Fibroblast of lung (primary cell): ENCODE results near the gene TBC1D17. TPM values are rescaled to one million over a fixed set of nuclear protein-coding genes. Genes with fewer than 3 reads are reported as not detected.

Experiments
- DNase-seq, 2 donors: peaks; one replicate each; pipeline versions ENCODE4 v3.0.0 to v3.0.0-alpha.2; 2010; ENCODE audit warnings: low read depth in 2 of 2
- H2AFZ ChIP-seq: 2 replicates; pipeline ENCODE4 v1.5.1; 2012; ENCODE audit warnings: low read length, control low read depth, inconsistent platforms
- H3K27ac ChIP-seq: 2 replicates; pipeline ENCODE4 v1.5.1; 2011; ENCODE audit warnings: low read length, control low read depth; ENCODE audit not compliant: insufficient read depth
- H3K27me3 ChIP-seq: 2 replicates; pipeline ENCODE4 v1.5.1; 2011; ENCODE audit warnings: mild to moderate bottlenecking, low read length; ENCODE audit not compliant: control insufficient read depth, insufficient read depth
- H3K36me3 ChIP-seq: 2 replicates; pipeline ENCODE4 v1.5.1; 2011; ENCODE audit warnings: low read length; ENCODE audit not compliant: control insufficient read depth, insufficient read depth
- H3K4me1 ChIP-seq: 2 replicates; pipeline ENCODE4 v1.5.1; 2011; ENCODE audit warnings: low read length; ENCODE audit not compliant: control insufficient read depth, insufficient read depth; ENCODE audit errors: extremely low read depth
- H3K4me2 ChIP-seq: 2 replicates; pipeline ENCODE4 v1.5.1; 2011; ENCODE audit warnings: low read length, control low read depth; ENCODE audit not compliant: insufficient read depth; ENCODE audit errors: extremely low read depth
- H3K4me3 ChIP-seq, 4 experiments: fragments of 200-600 bp in 1 of 4; sonication (generic) in 1 of 4; replicated peaks in 1 of 4; 2 replicates each; pipeline ENCODE4 v1.5.1; 2011 to 2016; ENCODE audit warnings: low read length in 4 of 4, low read depth in 3 of 4, mild to moderate bottlenecking in 3 of 4, control low read depth in 2 of 4, inconsistent platforms in 1 of 4, mixed read lengths in 1 of 4; ENCODE audit not compliant: insufficient read depth in 1 of 4; ENCODE audit errors: control extremely low read depth in 1 of 4
- H3K79me2 ChIP-seq: 2 replicates; pipeline ENCODE4 v1.5.1; 2012; ENCODE audit warnings: mild to moderate bottlenecking, low read length, inconsistent platforms; ENCODE audit not compliant: control insufficient read depth, insufficient read depth
- H3K9ac ChIP-seq: 2 replicates; pipeline ENCODE4 v1.5.1; 2011; ENCODE audit warnings: mild to moderate bottlenecking, low read length, control low read depth; ENCODE audit not compliant: insufficient read depth
- H3K9me3 ChIP-seq: 2 replicates; pipeline ENCODE4 v1.5.1; 2012; ENCODE audit warnings: low read depth, low read length; ENCODE audit not compliant: control insufficient read depth, insufficient read depth
- H4K20me1 ChIP-seq: 2 replicates; pipeline ENCODE4 v1.5.1; 2011; ENCODE audit warnings: low read length; ENCODE audit not compliant: control insufficient read depth, insufficient read depth; ENCODE audit errors: extremely low read depth
- EZH2 ChIP-seq: IDR thresholded peaks from 2 replicates; pipeline ENCODE4 v1.5.1; 2012; ENCODE audit warnings: low read length, control low read depth, mild to moderate bottlenecking; ENCODE audit errors: missing control alignments
- polyA plus RNA-seq, 2 donors: library from polyadenylated mRNA; depleted of rRNA in 1 of 2; stranded (reverse) in 1 of 2; unstranded in 1 of 2; fragments of >200 nt; gene quantifications; 2 replicates each; pipeline ENCODE4 v1.2.1, GENCODE V29; 2011 to 2012; ENCODE audit warnings: missing spikeins in 1 of 2
- total RNA-seq: library from RNA; depleted of rRNA; stranded (reverse); fragments of >200 nt; gene quantifications from 2 replicates; pipeline ENCODE4 v1.2.1, GENCODE V29; 2014
- TF ChIP-seq, protein P1 (sequence below), 2 donors: IDR thresholded peaks in 1 of 2; conservative IDR thresholded peaks in 1 of 2; 1 replicate in 1 of 2; 2 replicates in 1 of 2; pipeline ENCODE4 v1.5.1; 2011 to 2012; ENCODE audit warnings: low read length in 2 of 2, control low read depth in 1 of 2, inconsistent platforms in 1 of 2, low read depth in 1 of 2, mild to moderate bottlenecking in 1 of 2

Gene TBC1D17
- total and polyA plus RNA-seq, 2 donors (not counting 1 experiment from before 2014, with no cell fraction given): 19.5 to 32.5 TPM

DNA sequence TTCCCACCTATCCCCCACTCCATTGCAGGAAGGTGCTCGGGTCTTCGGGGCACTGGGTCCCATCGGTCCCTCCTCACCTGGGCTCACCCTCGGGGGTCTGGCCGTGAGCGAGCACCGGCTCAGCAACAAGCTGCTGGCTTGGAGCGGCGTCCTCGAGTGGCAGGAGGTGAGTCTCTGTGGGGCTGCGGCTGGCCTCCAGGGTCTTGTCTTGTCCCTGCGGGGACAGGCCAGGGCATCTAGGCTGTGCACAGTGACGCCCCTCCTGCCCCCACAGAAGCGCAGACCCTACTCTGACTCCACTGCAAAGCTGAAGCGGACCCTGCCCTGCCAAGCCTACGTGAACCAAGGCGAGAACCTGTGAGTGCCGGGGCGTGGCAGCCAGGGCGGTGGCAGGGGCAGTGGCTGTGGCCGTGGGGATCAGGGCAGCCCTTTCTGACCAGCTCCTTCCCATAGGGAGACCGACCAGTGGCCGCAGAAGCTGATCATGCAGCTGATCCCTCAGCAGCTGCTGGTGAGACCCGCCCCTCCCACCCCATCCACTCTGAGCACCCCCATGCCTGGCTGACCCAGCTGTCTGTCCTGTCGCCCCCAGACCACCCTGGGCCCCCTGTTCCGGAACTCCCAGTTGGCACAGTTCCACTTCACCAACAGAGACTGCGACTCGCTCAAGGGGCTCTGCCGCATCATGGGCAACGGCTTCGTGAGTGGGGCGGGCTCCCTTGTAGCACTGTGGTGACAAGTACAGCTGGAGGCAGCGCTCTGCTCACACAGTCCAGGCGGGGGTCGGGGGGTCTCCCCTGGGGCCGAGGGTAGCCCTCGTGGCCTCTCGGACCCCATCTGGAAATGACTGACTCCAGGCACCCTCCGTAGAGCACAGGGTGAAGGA, 22.9 kb upstream of the TBC1D17 start:
- DNase-seq: no peak
- no peak for TF ChIP-seq EZH2
- TF ChIP-seq, protein P1, sequence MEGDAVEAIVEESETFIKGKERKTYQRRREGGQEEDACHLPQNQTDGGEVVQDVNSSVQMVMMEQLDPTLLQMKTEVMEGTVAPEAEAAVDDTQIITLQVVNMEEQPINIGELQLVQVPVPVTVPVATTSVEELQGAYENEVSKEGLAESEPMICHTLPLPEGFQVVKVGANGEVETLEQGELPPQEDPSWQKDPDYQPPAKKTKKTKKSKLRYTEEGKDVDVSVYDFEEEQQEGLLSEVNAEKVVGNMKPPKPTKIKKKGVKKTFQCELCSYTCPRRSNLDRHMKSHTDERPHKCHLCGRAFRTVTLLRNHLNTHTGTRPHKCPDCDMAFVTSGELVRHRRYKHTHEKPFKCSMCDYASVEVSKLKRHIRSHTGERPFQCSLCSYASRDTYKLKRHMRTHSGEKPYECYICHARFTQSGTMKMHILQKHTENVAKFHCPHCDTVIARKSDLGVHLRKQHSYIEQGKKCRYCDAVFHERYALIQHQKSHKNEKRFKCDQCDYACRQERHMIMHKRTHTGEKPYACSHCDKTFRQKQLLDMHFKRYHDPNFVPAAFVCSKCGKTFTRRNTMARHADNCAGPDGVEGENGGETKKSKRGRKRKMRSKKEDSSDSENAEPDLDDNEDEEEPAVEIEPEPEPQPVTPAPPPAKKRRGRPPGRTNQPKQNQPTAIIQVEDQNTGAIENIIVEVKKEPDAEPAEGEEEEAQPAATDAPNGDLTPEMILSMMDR (conservative IDR thresholded peaks at IDR 0.05 in 1 of 2, IDR thresholded peaks at IDR 0.05 in 1 of 2; ENCODE audit: low read depth in 1 of 2, low read length in 2 of 2): no peak
- H3K4me1 ChIP-seq: peaks cover 14% of the 10 kb centered on the region
- H4K20me1 ChIP-seq: peaks cover 2% of the 10 kb centered on the region
- H3K27ac ChIP-seq: no peak overlapping the region
- H3K27me3 ChIP-seq: no peaks in the 10 kb centered on the region
- no peak overlapping the region for H3K4me3 ChIP-seq
- no peak overlapping the region for H3K4me2 ChIP-seq
- no peaks in the 10 kb centered on the region for H3K9me3 ChIP-seq
- H3K9ac ChIP-seq: no peak overlapping the region
- peaks cover 25% of the 10 kb centered on the region for H3K79me2 ChIP-seq
- H3K36me3 ChIP-seq: peaks cover 27% of the 10 kb centered on the region
- H2AFZ ChIP-seq: no peak overlapping the region

DNA sequence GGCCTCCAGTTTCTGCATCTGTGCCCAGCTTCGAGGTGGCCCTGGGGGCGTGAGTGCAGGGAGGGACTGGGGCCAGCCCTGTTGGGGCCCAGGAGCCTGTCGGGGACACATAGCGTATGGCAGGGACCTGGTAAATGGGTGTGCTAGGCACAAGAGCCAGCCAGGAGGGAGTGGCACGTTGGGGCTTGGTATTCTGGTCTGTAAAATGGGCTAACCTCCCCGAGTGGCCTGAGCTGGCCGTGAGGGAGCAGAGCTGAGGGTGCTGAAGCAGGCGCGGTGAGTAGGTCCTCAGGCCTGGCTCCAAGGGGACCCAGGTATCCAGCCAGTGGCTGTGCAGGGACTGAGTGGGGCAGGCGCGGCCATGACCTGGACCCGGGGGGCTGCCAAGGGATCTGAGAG, 22.2 kb upstream of the TBC1D17 start:
- Histone ChIP-seq H3K9ac (no peak overlapping the region), H3K27ac (no peak overlapping the region), H3K27me3 (no peaks in the 10 kb centered on the region), H3K79me2 (peaks cover 25% of the 10 kb centered on the region), H3K4me2 (no peak overlapping the region), H3K9me3 (no peaks in the 10 kb centered on the region), H3K4me3 (no peak overlapping the region), H3K4me1 (peaks cover 13% of the 10 kb centered on the region), H3K36me3 (peaks cover 34% of the 10 kb centered on the region), H2AFZ (no peak overlapping the region), H4K20me1 (peaks cover 2% of the 10 kb centered on the region)
- DNase-seq: no peak
- no peak for TF ChIP-seq EZH2
- TF ChIP-seq, protein P1 (conservative IDR thresholded peaks at IDR 0.05 in 1 of 2, IDR thresholded peaks at IDR 0.05 in 1 of 2; ENCODE audit: low read depth in 1 of 2, low read length in 2 of 2): no peak

DNA sequence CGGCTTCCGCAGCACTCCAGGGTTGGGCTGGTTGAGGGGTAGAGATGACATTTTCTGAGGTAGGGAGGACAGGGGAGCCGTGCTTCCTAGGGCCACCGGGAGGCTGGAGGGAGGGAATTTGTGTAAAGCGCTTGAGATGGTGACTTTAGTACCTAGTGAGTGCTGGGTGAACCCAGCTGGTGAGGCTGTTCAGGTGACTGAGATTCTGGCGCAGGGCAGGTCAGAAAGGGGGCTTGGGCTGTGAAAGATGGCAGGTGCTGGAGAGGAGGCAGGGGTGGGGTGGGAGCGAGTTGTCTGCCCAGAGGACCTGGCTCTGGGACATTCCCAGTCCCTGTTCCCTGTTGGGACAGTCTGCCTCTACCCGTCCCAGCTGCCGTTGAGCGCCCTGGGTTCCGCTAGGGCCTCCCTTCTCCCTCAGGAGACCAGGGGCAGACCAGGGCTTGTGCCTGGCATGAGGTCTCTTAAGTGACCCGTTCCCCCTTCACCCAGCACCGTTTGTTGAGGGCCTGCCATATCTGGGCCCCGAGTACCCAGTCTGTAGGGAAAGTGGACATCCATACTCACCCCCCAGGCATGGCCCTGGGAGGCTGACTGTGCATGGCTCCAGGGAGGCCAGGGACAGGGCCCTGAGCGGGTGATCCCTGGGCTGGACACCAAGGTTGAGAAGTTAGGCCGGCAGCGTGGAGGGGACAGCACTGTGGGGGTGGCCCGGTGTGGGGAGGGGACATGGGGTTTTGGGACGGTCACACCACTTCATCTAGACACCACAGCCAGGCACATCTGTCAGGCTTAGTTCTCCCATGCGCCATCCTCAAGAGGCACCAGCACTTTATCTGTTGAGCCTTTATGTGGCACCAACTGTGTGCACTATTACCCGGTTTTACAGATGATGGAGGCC, 21.6 kb upstream of the TBC1D17 start:
- H3K36me3 ChIP-seq: peaks cover 40% of the 10 kb centered on the region
- no peak overlapping the region for H3K4me2 ChIP-seq
- H4K20me1 ChIP-seq: peaks cover 2% of the 10 kb centered on the region
- no peak overlapping the region for H3K9ac ChIP-seq
- H3K27me3 ChIP-seq: no peaks in the 10 kb centered on the region
- no peak for DNase-seq
- H3K4me3 ChIP-seq: no peak overlapping the region
- H3K9me3 ChIP-seq: no peaks in the 10 kb centered on the region
- TF ChIP-seq EZH2: no peak
- TF ChIP-seq, protein P1 (conservative IDR thresholded peaks at IDR 0.05 in 1 of 2, IDR thresholded peaks at IDR 0.05 in 1 of 2; ENCODE audit: low read depth in 1 of 2, low read length in 2 of 2): no peak
- H3K4me1 ChIP-seq: peaks cover 12% of the 10 kb centered on the region
- peaks cover 25% of the 10 kb centered on the region for H3K79me2 ChIP-seq
- H3K27ac ChIP-seq: no peak overlapping the region
- no peak overlapping the region for H2AFZ ChIP-seq
